Caco-2 (cell line): ENCODE measurements around the gene CACNA1C. TPM values are rescaled to one million over a fixed set of nuclear protein-coding genes. Genes with fewer than 3 reads are reported as not detected.

ENCODE experiments used
- BruUV-seq: library from RNA; stranded (reverse); fragments of 400-500 nt; replicated peaks from 2 replicates; lab custom pipeline; 2021; lab: Mats Ljungman, UMichigan
- CTCF ChIA-PET: fragments of 300-600 bp; sonication (Branson Sonifier 250); formaldehyde crosslinking; loops from one replicate; lab custom pipeline; 2022; ENCODE audit warnings: antibody characterized with exemption; lab: Charles Lee
- POLR2A ChIA-PET: fragments of 300-600 bp; sonication (Branson Sonifier 250); formaldehyde crosslinking; loops from one replicate; lab custom pipeline; 2022; ENCODE audit warnings: antibody characterized with exemption; lab: Charles Lee
- DNase-seq, 2 experiments: peaks; one replicate each; pipeline versions ENCODE4 v3.0.0 to v3.0.0-alpha.2; 2020 to 2022
- H3K27me3 ChIP-seq: replicated peaks from 2 replicates; pipeline ENCODE4 v1.6.0; 2011; ENCODE audit warnings: low read length; ENCODE audit not compliant: control insufficient read depth, insufficient read depth
- H3K36me3 ChIP-seq: 2 replicates; pipeline ENCODE4 v1.5.1; 2011; ENCODE audit warnings: low read length; ENCODE audit not compliant: control insufficient read depth, insufficient read depth
- H3K4me1 ChIP-seq: fragments of 250-450 bp; sonication (Bioruptor Pico); 2 replicates; pipeline ENCODE4 v1.5.1; 2020; ENCODE audit warnings: mild to moderate bottlenecking
- H3K4me3 ChIP-seq: 2 replicates; pipeline ENCODE4 v1.5.1; 2011; ENCODE audit warnings: low read depth, mild to moderate bottlenecking, control low read depth, low read length
- H3K9me3 ChIP-seq: fragments of 250-450 bp; sonication (Bioruptor Pico); 2 replicates; pipeline ENCODE4 v1.5.1; 2020; ENCODE audit warnings: mild to moderate bottlenecking, moderate library complexity
- H3K27ac Mint-ChIP-seq: one replicate; pipeline ENCODE4 v1.8.0; 2022; ENCODE audit warnings: mixed read lengths; ENCODE audit not compliant: unreplicated experiment
- H3K27me3 Mint-ChIP-seq: one replicate; pipeline ENCODE4 v1.8.0; 2022; ENCODE audit warnings: mixed read lengths; ENCODE audit not compliant: insufficient read depth, unreplicated experiment
- H3K36me3 Mint-ChIP-seq: one replicate; pipeline ENCODE4 v1.8.0; 2022; ENCODE audit warnings: mild to moderate bottlenecking, mixed read lengths; ENCODE audit not compliant: insufficient read depth, unreplicated experiment
- H3K4me1 Mint-ChIP-seq: one replicate; pipeline ENCODE4 v1.8.0; 2022; ENCODE audit warnings: low read depth, mixed read lengths; ENCODE audit not compliant: unreplicated experiment
- H3K4me3 Mint-ChIP-seq: one replicate; pipeline ENCODE4 v1.8.0; 2022; ENCODE audit warnings: mild to moderate bottlenecking, moderate library complexity, mixed read lengths; ENCODE audit not compliant: unreplicated experiment
- H3K9me3 Mint-ChIP-seq: one replicate; pipeline ENCODE4 v1.8.0; 2022; ENCODE audit warnings: mixed read lengths; ENCODE audit not compliant: unreplicated experiment
- intact Hi-C: fragments of 100-400 bp; cut with micrococcal nuclease; formaldehyde crosslinking; loops from one replicate; pipeline ENCODE4 v1.10.0; 2022; ENCODE audit not compliant: unreplicated experiment
- total RNA-seq: library from RNA; stranded (reverse); gene quantifications from 2 replicates; pipeline ENCODE4 v1.2.3, GENCODE V29; 2022
- TF ChIP-seq, protein P1 (sequence below), 2 experiments: fragments of 200-600 bp in 1 of 2; IDR thresholded peaks; 1 replicate in 1 of 2; 2 replicates in 1 of 2; pipeline versions ENCODE4 v1.5.1 to v1.8.0; 2011 to 2022; ENCODE audit warnings: antibody characterized with exemption in 1 of 2, control low read depth in 1 of 2, inconsistent platforms in 1 of 2, low read depth in 1 of 2, low read length in 1 of 2, mild to moderate bottlenecking in 1 of 2, moderate library complexity in 1 of 2; ENCODE audit not compliant: insufficient read depth in 1 of 2, severe bottlenecking in 1 of 2, unreplicated experiment in 1 of 2

The CACNA1C gene
- total RNA-seq, 1 experiment from 2014 or later = not detected

DNA sequence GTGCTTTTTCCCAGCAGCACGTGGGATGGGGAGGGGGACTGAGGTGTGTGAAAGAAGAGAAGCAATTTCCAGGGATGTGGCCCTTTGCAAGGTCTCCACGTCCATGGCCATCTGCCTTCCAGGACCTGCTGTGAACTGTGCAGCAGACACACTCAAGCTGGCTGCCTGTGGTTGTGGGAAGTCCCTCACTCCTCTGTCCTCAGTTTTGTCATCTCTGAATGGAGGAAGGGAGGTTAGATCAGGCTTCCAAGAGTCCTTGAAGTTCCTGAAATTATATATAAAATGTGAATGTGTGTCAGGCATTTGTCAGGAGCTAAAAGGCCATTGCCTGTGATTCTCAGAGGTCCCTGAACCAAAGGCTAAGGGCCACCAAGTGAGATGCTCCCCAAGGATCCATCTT is 328.2 kb downstream of the CACNA1C start:
- peak in 1 of 2 experiments; percentile 16 for DNase-seq
- Mint-ChIP-seq H3K27ac (no peak overlapping the region), H3K36me3 (no peaks in the 10 kb centered on the region), H3K4me3 (no peak overlapping the region), H3K27me3 (peaks cover 20% of the 10 kb centered on the region), H3K4me1 (no peaks in the 10 kb centered on the region), H3K9me3 (no peaks in the 10 kb centered on the region)
- H3K4me3 ChIP-seq = no peak overlapping the region
- TF ChIP-seq, protein P1, sequence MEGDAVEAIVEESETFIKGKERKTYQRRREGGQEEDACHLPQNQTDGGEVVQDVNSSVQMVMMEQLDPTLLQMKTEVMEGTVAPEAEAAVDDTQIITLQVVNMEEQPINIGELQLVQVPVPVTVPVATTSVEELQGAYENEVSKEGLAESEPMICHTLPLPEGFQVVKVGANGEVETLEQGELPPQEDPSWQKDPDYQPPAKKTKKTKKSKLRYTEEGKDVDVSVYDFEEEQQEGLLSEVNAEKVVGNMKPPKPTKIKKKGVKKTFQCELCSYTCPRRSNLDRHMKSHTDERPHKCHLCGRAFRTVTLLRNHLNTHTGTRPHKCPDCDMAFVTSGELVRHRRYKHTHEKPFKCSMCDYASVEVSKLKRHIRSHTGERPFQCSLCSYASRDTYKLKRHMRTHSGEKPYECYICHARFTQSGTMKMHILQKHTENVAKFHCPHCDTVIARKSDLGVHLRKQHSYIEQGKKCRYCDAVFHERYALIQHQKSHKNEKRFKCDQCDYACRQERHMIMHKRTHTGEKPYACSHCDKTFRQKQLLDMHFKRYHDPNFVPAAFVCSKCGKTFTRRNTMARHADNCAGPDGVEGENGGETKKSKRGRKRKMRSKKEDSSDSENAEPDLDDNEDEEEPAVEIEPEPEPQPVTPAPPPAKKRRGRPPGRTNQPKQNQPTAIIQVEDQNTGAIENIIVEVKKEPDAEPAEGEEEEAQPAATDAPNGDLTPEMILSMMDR (IDR thresholded peaks at IDR 0.05; ENCODE audit: insufficient read depth in 1 of 2, low read depth in 1 of 2, low read length in 1 of 2, severe bottlenecking in 1 of 2, unreplicated experiment in 1 of 2) = no peak
- H3K36me3 ChIP-seq = no peaks in the 10 kb centered on the region
- no peaks in the 10 kb centered on the region for H3K9me3 ChIP-seq
- ChIA-PET CTCF (no interaction called here), POLR2A (no interaction called here)
- H3K4me1 ChIP-seq = peaks cover 5% of the 10 kb centered on the region; the same call in 1 of the 2 replicates
- intact Hi-C loops = no loop called here
- no TSS peak for BruUV-seq
- H3K27me3 ChIP-seq = no peaks in the 10 kb centered on the region

DNA sequence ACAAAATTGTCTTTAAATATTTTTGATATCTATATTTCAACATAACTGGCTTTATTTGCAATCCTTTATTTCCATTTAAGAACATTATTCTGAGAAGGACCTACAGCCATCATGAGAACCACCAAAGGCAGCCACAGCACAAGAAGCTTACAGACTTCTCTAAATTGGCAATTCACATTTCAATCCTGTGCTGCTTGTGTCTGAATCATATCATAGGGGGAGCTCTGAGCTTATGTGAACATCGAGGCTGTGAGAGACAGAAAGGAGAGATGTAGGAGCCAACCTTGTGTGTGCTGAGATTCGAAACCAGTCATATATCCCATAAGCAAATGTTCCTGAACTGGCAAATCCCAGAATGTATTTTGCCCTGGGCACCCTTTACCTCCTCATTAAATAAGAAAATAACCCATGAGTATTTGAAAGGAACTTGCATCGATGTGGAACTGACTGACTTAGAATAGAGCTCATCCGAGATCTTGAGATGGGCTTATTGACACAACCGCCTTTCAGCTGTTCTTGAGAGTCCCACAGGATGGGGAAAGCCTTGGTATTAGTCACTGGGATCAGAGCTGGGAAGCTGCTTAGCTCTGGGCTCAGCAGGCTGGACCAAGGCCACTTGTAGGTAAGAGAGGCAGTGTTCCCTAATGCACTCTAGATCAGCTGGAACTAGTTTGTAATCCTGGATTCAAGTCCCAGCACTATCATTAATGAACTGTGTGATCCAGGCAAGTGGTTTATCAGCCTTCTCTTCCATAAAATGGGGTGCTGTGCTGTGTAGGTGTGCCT is 329.8 kb downstream of the CACNA1C start:
- no peaks in the 10 kb centered on the region for H3K4me1 Mint-ChIP-seq
- H3K4me3 Mint-ChIP-seq = no peak overlapping the region
- H3K27ac Mint-ChIP-seq = no peak overlapping the region
- no peak overlapping the region for H3K4me3 ChIP-seq
- POLR2A ChIA-PET = no interaction called here
- H3K27me3 Mint-ChIP-seq = peaks cover 20% of the 10 kb centered on the region
- BruUV-seq = no TSS peak
- no peaks in the 10 kb centered on the region for H3K36me3 Mint-ChIP-seq
- TF ChIP-seq, protein P1 (IDR thresholded peaks at IDR 0.05; ENCODE audit: insufficient read depth in 1 of 2, low read depth in 1 of 2, low read length in 1 of 2, severe bottlenecking in 1 of 2, unreplicated experiment in 1 of 2) = no peak
- CTCF ChIA-PET = interaction anchor here (0.8 to 1.2 kb wide), 2 partner anchors 13 to 24 kb away, joined by 3 to 4 read pairs; no protein-coding TSS in a partner anchor
- DNase-seq = peak in 1 of 2 experiments; percentile 30
- no peaks in the 10 kb centered on the region for H3K27me3 ChIP-seq
- H3K9me3 ChIP-seq = no peaks in the 10 kb centered on the region
- H3K4me1 ChIP-seq = peaks cover 5% of the 10 kb centered on the region; the same call in 1 of the 2 replicates
- H3K36me3 ChIP-seq = no peaks in the 10 kb centered on the region
- no peaks in the 10 kb centered on the region for H3K9me3 Mint-ChIP-seq
- intact Hi-C loops = no loop called here

DNA sequence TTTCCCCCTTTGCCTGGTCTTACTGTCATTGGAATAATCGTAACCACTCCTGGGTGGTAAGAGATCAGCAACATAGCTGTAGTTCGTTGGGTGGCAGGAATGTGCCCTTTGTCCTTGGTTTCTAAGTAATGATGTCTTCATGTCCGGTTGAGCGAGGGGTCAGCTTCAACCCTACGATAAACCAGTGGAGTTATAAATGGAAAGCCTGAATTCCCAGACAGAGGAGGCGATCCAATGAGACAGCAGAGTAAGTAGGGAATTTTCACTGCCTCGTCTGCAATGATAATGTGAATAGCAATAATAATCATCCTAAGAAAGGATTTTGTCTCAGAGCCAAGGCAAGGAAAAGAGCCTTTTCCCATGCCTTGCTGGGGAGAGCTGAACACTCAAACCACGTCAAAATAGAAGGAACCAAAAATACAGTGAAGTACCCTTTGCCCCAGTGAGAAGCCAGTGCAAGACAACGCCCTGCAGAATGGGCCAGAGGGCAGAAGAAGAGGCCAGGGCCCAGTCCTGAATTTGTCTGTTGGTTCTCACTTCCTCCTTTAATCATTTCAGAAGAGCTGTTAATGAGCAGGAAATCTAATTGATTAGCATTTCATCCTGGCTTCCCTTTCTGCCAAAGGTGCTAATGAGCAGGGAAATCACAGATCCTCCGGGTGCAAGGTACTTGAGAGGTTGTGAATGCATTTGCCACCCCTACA is 330.7 kb downstream of the CACNA1C start:
- Histone ChIP-seq H3K4me3 (no peak overlapping the region), H3K9me3 (no peaks in the 10 kb centered on the region), H3K27me3 (no peaks in the 10 kb centered on the region), H3K4me1 (peaks cover 5% of the 10 kb centered on the region; the same call in 1 of the 2 replicates), H3K36me3 (no peaks in the 10 kb centered on the region)
- Mint-ChIP-seq H3K9me3 (no peaks in the 10 kb centered on the region), H3K4me3 (no peak overlapping the region), H3K27me3 (peaks cover 20% of the 10 kb centered on the region), H3K4me1 (no peaks in the 10 kb centered on the region), H3K27ac (no peak overlapping the region), H3K36me3 (no peaks in the 10 kb centered on the region)
- ChIA-PET CTCF (interaction anchor here (1.2 kb wide), 1 partner anchor 25 kb away, joined by 3 read pairs; no protein-coding TSS in a partner anchor), POLR2A (no interaction called here)
- intact Hi-C loops = no loop called here
- peak in 1 of 2 experiments; percentile 51 for DNase-seq
- TF ChIP-seq, protein P1 (IDR thresholded peaks at IDR 0.05; ENCODE audit: insufficient read depth in 1 of 2, low read depth in 1 of 2, low read length in 1 of 2, severe bottlenecking in 1 of 2, unreplicated experiment in 1 of 2) = no peak
- no TSS peak for BruUV-seq
